ENCODE results near the gene NEK11.

NEK11 gene

DNA sequence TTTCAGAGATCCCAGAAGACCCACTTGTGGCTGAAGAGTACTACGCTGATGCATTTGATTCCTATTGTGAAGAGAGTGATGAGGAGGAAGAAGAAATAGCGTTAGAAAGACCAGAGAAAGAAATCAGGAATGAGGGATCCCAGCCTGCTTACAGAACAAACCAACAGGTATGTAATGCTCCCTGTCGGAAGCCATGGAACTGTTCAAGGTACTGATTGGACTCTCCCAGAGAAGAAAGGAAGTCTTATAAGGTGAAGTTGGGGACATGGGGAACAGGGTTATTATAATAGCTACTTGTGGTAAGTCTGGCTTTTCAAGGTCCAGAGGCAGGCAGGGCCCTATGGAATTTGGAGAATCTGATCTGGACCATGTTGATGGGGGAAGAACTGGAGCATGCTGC is 201.8 kb downstream of the NEK11 start:
- DNase-seq: no peak

DNA sequence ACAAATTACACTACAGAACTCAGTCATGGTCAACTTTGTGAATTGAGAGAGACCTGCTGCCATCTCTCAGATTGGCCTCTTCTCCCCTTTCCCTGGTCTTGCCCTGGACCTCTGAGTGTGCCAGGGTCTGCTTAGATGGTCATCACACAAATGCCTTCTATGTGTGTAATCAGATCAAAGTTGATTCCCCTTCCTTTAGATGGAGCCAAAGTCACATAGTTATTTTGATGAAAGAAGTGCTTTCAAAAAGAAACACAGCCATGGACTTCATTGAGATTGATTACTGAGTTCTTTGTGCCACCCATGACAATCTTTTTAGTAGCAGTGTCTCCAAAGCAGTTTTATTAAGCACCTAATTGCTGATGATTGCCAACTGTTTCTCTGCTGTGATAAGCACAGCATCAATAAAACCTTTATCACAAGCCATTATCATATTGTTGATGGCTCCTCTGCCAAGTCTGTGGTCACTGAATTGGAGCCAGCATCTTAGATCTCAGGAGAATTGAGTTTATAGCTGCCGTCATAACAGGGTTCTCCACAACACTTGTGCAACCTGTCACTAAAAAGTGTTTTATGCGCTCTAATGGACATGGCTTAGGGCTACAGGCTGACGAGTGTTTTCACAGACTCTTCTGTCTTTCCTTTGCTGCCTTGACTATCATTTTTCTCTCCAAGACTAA is 205.2 kb downstream of the NEK11 start:
- DNase-seq: no peak

GRCh38 chr3:131232711-131233267 is 206.1 kb downstream of the NEK11 start:
- DNase-seq: no peak

DNA sequence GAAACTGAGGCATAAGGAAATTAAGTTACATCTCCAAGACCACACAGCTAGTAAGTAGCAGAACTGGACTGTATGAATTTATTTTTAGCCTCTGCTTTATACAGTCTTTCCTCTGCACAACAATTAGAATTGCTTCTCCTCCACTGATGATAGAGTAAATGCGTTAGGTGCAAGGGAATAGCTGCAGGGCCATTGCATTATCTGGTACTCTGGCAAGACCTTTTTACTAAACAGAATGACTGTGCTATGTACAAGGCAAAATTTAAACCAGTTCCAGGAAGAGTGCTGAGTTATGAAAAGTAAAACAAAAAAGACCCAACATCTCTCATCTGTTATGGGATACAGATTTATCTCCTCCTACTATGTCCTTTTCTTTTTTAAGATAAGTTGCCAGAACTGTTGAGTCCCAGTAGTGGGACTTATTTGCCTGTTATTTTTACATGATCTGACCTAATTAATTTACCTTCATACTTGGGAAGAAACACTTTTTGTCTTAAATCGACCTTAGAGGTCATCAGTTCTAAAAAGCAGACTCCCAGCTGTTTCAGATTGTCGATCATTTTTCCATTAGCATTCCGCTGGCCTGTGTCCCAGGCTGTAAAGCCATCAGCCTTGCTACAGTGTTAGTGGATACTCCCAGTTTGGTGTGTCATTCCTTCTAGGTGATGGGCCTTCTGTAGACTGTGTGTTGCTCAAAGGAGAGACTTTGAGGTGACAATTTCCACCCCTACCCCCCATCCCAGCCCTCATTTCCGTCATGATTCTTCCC is 207.4 kb downstream of the NEK11 start:
- no peak for DNase-seq

- DNase-seq: no peak
These were observed 209.7 kb downstream of the NEK11 start for GRCh38 chr3:131236421-131236820.

GRCh38 chr3:131238496-131238895 is 211.8 kb downstream of the NEK11 start:
- DNase-seq: no peak

DNA sequence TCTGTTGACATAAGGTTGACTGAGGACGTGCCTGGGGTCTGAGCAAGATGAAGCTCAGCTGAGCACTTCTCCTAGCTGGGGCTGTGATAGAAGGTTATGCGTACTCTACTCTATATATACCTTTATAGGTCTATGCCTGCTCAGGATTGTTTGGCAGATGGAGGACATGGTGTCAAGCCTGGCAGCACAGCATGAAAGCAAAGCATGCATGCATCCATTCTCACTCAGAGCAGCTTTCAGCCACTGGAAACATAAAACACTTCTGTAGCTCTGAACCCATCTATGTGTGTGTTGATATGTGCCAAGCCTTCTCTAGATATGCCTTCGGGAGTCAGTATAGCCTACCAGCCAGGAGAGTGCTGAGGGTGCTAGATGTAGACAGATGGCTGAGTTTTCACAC is 212.6 kb downstream of the NEK11 start:
- DNase-seq: no peak

GRCh38 chr3:131242201-131242600 is 215.5 kb downstream of the NEK11 start:
- no peak for DNase-seq

GRCh38 chr3:131250466-131250865 is 223.8 kb downstream of the NEK11 start:
- DNase-seq: no peak

GRCh38 chr3:131260525-131260924 is 233.8 kb downstream of the NEK11 start:
- no peak for DNase-seq

- DNase-seq: no peak
These were observed 234.4 kb downstream of the NEK11 start for GRCh38 chr3:131261104-131261503.

GRCh38 chr3:131275556-131275955 is 248.9 kb downstream of the NEK11 start:
- no peak for DNase-seq

- DNase-seq: no peak
These were observed 251.3 kb downstream of the NEK11 start for GRCh38 chr3:131277836-131278497.

DNA sequence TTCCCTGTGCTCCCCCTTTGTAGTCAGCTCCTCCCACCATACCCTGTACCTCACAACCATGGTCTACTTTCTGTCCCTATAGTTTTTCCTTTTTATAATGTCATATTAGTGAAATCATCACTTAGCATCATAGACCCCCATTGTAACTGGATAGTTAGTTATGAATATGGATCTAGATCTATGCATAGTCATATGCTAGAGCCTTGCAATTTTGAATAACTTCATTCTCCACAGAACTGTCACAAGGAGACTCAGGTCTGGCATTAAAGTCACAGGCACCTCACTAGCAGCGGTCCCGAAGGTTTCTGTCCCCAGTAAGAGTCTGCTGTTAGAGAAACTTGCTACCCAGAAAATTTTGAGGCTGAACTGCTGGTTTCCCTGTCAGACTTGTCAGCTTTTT is 252.9 kb downstream of the NEK11 start:
- no peak for DNase-seq

GRCh38 chr3:131282379-131282778 is 255.7 kb downstream of the NEK11 start:
- DNase-seq: no peak

- DNase-seq: no peak
These were observed 256.3 kb downstream of the NEK11 start for GRCh38 chr3:131282967-131283366.

DNA sequence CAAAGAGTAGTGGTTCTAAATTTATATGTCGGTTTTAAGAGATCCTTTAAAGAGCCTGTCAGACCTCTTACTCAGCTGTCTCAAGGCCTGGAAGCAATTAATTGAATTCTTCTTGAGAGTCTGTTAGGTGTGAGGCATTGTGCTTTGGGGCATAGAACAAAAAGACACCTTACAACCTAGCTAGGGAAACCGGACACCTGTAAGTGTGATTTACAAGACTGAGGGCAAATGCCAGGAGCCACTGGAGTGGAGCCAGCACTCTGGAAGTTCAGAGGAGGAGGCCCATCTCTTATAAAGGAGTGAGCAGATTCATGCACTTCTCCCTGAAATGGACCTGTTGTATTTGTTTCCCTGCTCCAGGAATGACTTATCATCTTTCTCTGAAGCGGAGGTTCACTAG is 257.2 kb downstream of the NEK11 start:
- no peak for DNase-seq

DNA sequence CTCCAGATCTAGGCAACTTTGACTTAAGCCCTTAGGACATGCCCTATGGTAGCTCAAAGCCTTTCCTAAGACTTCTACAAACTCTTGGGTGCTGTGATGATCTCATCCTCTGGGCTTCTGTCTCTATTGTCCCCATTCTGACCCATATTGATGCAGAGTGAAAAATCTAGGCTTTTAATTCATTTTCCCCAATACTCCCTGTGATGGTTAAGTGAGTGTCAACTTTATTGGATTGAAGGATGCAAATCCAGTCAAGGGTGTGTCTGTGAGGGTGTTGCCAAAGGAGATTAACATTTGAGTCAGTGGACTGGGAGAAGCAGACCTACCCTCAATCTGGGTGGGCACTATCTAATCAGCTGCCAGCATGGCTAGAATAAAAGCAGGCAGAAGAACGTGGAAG is 257.6 kb downstream of the NEK11 start:
- no peak for DNase-seq

- DNase-seq: no peak
These were observed 258.8 kb downstream of the NEK11 start for GRCh38 chr3:131285456-131285855.

GRCh38 chr3:131299836-131300235 is 273.2 kb downstream of the NEK11 start:
- no peak for DNase-seq

DNA sequence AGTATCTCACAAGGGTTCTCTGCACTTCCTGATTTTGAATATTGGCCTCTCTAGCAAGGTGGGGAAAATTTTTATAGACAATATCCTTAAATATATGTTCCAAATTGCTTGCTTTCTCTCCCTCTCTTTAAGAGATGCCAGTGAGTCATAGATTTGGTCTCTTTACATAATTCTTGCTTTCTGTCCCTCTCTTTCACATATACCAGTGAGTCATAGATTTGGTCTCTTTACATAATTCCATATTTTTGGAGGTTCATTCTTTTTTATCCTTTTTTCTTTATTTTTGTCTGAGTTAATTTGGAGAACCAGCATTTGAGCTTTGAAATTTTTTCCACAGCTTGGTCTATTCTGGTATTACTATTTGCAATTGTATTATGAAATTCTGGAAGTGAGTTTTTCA is 277.2 kb downstream of the NEK11 start:
- no peak for DNase-seq

DNA sequence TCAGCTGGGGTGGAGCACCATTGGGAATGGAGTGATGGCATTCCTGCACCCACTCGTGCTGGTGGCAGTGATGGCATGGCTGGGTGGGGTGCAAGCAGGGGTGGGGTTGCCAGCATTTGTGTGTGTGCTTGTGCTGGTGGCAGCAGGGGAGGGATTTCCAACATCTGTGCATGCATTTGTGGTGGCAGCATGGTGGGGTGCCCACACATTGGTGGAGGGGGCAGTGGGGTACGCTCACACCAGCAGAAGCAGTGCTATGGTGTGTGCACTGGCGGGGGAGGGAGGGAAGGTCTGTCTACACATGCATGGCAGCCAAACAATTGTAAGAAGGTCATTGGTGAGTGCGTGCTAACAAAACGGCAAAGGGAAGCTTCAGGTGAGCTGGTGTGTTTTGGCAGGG is 278.2 kb downstream of the NEK11 start:
- no peak for DNase-seq

DNA sequence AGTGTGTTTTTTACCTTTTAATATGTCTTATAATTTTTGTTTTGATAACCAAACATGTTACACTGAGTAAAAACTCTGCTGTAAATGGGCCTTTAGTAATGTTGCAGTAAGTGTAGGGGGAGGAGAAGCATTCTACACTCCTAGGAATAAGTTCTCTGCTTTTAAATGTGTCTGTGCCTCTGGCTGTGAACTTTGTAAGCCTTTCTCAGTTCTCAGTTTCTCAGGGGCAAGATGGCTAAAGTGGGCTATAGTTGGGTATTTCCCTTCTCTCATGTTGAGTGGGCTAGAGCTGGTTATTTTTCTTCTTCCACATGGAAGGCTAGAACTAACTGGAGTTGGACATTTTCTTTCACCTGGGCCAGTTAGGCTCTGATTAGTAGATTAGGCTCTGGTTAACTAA is 279.6 kb downstream of the NEK11 start:
- no peak for DNase-seq

DNA sequence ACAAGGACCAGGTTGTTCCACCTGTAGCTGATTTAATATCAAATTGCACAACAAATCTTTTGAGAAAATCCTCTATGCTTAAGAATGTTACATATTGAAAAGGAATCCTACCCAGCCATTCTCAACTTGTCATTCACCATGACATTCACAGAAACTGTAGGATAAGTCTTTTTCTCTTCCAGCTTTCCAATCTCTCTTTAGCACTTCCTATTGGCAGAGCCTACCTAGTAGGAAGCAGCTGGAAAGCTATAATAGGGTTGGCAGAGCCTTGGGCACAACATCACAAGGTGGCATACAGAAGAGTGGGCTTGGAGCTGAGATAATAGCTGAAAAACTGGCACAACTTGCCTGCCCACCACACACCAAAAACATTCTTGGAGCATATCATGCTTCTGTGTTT is 287.6 kb downstream of the NEK11 start:
- no peak for DNase-seq

Measured in CD4-positive, alpha-beta T cell treated with Interleukin-15 for 1 hour (primary cell).